Transverse colon (tissue), 4 donors: ENCODE results near the gene CLDN6. TPM values are rescaled to one million over a fixed set of nuclear protein-coding genes. Genes with fewer than 3 reads are reported as not detected.

Experiments
- DNase-seq: peaks from one replicate; pipeline ENCODE4 v3.0.0-alpha.2; 2019
- H3K27ac ChIP-seq, 4 donors: fragments of 200-600 bp; sonication (generic); 2 replicates each; pipeline ENCODE4 v1.5.1; 2016 to 2018; ENCODE audit warnings: inconsistent platforms in 4 of 4
- H3K27me3 ChIP-seq: fragments of 200-600 bp; sonication (generic); 2 replicates; pipeline ENCODE4 v1.5.1; 2017; ENCODE audit warnings: inconsistent platforms
- H3K36me3 ChIP-seq, 4 donors: fragments of 200-600 bp; sonication (generic); 2 replicates each; pipeline ENCODE4 v1.5.1; 2017 to 2019; ENCODE audit warnings: inconsistent platforms in 4 of 4
- H3K4me1 ChIP-seq, 4 donors: fragments of 200-600 bp; sonication (generic); 2 replicates each; pipeline ENCODE4 v1.5.1; 2017 to 2020; ENCODE audit warnings: inconsistent platforms in 4 of 4
- H3K4me3 ChIP-seq, 4 donors: fragments of 200-600 bp; sonication (generic); 1 replicate in 1 of 4; 2 replicates in 3 of 4; pipeline versions ENCODE4 v1.5.1 to v1.6.1; 2017 to 2019; ENCODE audit warnings: inconsistent platforms in 4 of 4
- H3K9me3 ChIP-seq, 2 donors: fragments of 200-600 bp; sonication (generic); 2 replicates each; pipeline ENCODE4 v1.5.1; 2017 to 2019; ENCODE audit warnings: inconsistent platforms in 2 of 2
- EP300 ChIP-seq: sonication (generic); formaldehyde crosslinking; IDR thresholded peaks from one replicate; pipeline ENCODE4 v1.6.1; 2017; ENCODE audit warnings: antibody characterized with exemption, low read depth
- POLR2A ChIP-seq: fragments of 450-650 bp; IDR thresholded peaks from one replicate; pipeline ENCODE4 v1.6.1; 2016; ENCODE audit warnings: antibody characterized with exemption, mild to moderate bottlenecking, moderate library complexity
- POLR2AphosphoS5 ChIP-seq, 3 donors: sonication (generic); formaldehyde crosslinking; IDR thresholded peaks; one replicate each; pipeline ENCODE4 v1.6.1; 2016; ENCODE audit warnings: antibody characterized with exemption in 3 of 3
- WGBS, 2 donors: methylation state at CpG; one replicate each; pipeline ENCODE4 v1.1.5; 2018; ENCODE audit warnings: low coverage in 1 of 2; 5-methylcytosine and 5-hydroxymethylcytosine counted together
- in situ Hi-C, 4 donors: fragments of 200-750 bp; cut with MboI; loops; one replicate each; pipeline versions ENCODE4 v1.15.0 to v1.15.1; 2017; ENCODE audit warnings: low sequenced_read_pairs in 3 of 4, low pct_ligation_motif_present in 1 of 4, low pct_unique_long_range_greater_than_20kb in 1 of 4
- intact Hi-C: fragments of 100-400 bp; cut with DNase I; formaldehyde crosslinking; loops from one replicate; pipeline ENCODE4 v1.15.1; 2023; ENCODE audit warnings: low total_unique reads
- total RNA-seq, 4 donors: library from RNA; depleted of rRNA; stranded (reverse); fragments of >200 nt; gene quantifications; one replicate each; pipeline ENCODE4 v1.1.0, GENCODE V29; 2016
- TF ChIP-seq, protein P1 (sequence below), 5 experiments: fragments of 200-600 bp in 3 of 5; fragments of 450-650 bp in 2 of 5; sonication (generic) in 3 of 5; IDR thresholded peaks; 1 replicate in 2 of 5; 2 replicates in 3 of 5; pipeline ENCODE4 v1.5.1; 2016 to 2017; ENCODE audit warnings: antibody characterized with exemption in 5 of 5, inconsistent platforms in 3 of 5, mild to moderate bottlenecking in 2 of 5, moderate library complexity in 1 of 5

Gene CLDN6
- total RNA-seq, 4 donors from 2014 or later = not detected

DNA sequence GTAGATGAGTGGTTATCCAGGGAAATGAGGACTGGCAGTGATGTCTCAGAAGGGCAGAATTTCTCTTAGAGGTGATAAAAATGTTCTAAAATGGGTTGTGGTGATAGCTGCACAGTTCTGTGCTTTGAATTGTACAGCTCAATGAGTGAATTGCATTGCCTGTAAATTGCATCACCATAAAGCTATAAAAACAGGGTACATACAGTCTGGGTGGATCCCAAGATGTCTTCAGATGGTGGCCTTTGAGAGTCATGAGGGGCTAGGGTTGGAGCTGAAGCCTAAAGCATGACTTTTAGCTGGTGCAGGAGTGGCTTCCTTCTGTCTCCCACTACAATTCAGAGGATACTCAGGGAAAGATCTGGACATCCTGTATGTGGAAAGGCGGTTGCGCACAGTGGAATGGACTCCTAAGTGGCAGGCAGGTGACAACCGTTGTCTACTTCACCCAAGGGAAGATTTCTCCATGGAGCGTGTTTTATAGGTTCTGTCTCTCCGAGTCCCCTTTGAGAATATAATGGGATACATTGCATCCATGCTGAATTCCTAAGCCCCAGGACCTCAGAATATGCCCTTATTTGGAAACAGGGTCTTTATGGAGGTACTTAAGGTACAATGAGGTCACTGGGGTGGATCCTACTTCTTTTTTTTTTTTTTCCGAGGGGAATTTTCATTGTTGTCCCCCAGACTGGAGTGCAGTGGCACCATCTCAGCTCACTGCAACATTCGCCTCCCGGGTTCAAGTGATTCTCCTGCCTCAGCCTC lies 45.8 kb upstream of the CLDN6 start:
- no peaks in the 10 kb centered on the region for H3K9me3 ChIP-seq
- H3K27me3 ChIP-seq = no peaks in the 10 kb centered on the region
- TF ChIP-seq EP300 (no peak), POLR2A (no peak), POLR2AphosphoS5 (IDR thresholded peaks at IDR 0.05) (no peak)
- TF ChIP-seq, protein P1, sequence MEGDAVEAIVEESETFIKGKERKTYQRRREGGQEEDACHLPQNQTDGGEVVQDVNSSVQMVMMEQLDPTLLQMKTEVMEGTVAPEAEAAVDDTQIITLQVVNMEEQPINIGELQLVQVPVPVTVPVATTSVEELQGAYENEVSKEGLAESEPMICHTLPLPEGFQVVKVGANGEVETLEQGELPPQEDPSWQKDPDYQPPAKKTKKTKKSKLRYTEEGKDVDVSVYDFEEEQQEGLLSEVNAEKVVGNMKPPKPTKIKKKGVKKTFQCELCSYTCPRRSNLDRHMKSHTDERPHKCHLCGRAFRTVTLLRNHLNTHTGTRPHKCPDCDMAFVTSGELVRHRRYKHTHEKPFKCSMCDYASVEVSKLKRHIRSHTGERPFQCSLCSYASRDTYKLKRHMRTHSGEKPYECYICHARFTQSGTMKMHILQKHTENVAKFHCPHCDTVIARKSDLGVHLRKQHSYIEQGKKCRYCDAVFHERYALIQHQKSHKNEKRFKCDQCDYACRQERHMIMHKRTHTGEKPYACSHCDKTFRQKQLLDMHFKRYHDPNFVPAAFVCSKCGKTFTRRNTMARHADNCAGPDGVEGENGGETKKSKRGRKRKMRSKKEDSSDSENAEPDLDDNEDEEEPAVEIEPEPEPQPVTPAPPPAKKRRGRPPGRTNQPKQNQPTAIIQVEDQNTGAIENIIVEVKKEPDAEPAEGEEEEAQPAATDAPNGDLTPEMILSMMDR (IDR thresholded peaks at IDR 0.05) = no peak
- intact Hi-C loops (no loop called here), in situ Hi-C loops (loop anchor here in 2 of 4 donors (10.0 kb wide), 1 partner anchor 61 kb away; no protein-coding TSS in a partner anchor)
- no peak overlapping the region for H3K4me3 ChIP-seq
- peak overlapping the region; percentile 55 to 87 (median 78) for H3K27ac ChIP-seq
- H3K36me3 ChIP-seq = no peaks in the 10 kb centered on the region
- WGBS, 2 donors = 87 to 93% methylated on average over 6 to 8 of the region's 8 CpGs
- DNase-seq = no peak
- H3K4me1 ChIP-seq = peaks cover 11 to 57% (median 37%) of the 10 kb centered on the region in 4 donors

- no peak overlapping the region for H3K4me3 ChIP-seq
- 91 to 92% methylated on average over 6 of the region's 6 CpGs for WGBS, 2 donors
- H3K36me3 ChIP-seq = no peaks in the 10 kb centered on the region
- peaks cover 17 to 61% (median 43%) of the 10 kb centered on the region in 4 donors for H3K4me1 ChIP-seq
- TF ChIP-seq POLR2A (no peak), EP300 (no peak), POLR2AphosphoS5 (IDR thresholded peaks at IDR 0.05) (no peak)
- TF ChIP-seq, protein P1 (IDR thresholded peaks at IDR 0.05) = no peak
- no peaks in the 10 kb centered on the region for H3K9me3 ChIP-seq
- no peak for DNase-seq
- intact Hi-C loops (no loop called here), in situ Hi-C loops (loop anchor here in 2 of 4 donors (10.0 kb wide), 1 partner anchor 62 kb away; no protein-coding TSS in a partner anchor)
- H3K27ac ChIP-seq = peak overlapping the region in 3 of 4 donors; percentile 55 to 87 (median 78)
- no peaks in the 10 kb centered on the region for H3K27me3 ChIP-seq
These were observed 44.6 kb upstream of the CLDN6 start for GRCh38 chr16:3062553-3062952.

DNA sequence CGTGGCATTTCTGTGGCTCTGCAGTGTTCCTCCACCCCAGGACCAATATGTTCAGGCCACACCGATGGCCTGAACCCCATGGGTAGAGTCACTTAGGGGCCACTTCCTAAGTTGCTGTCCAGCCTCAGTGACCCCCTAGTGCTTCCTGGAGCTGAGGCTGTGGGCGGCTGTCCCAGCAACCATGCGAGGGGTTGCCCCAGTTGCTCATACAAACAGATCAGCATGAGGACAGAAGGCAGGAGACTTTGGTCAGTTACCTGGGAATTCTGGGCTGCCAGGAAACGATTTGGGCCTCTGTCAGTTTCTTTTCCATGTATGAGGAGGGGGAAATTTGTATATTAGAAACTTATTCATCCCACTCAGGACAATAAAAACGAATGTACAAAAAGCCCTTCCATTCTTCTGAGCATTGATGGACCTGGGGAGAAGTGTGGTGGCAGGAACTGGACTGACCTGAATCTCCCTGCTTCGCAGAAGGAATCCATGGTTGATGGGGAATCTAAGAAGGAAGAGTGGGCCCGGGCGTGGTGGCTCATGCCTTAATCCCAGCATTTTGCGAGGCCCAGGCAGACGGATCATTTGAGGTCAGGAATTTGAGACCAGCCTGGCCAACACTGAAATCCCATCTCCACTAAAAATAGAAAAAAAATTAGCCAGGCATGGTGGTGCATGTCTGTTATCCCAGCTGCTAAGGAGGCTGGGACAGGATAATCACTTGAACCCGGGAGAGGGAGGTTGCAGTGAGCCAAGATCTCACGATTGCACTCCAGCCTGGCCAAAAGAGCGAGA lies 42.5 kb upstream of the CLDN6 start:
- no peak for DNase-seq
- 79 to 82% methylated on average over 6 to 14 of the region's 14 CpGs for WGBS, 2 donors
- in situ Hi-C loops = loop anchor here in 2 of 4 donors (10.0 kb wide), 1 partner anchor 64 kb away; no protein-coding TSS in a partner anchor

More for the DNA sequence above, 42.5 kb upstream of the CLDN6 start:
- Histone ChIP-seq H3K9me3 (no peaks in the 10 kb centered on the region), H3K4me3 (no peak overlapping the region), H3K36me3 (no peaks in the 10 kb centered on the region), H3K27ac (no peak overlapping the region), H3K27me3 (no peaks in the 10 kb centered on the region), H3K4me1 (peaks cover 17 to 50% (median 35%) of the 10 kb centered on the region in 4 donors)
- TF ChIP-seq, protein P1 (IDR thresholded peaks at IDR 0.05) = no peak
- intact Hi-C loops = no loop called here
